GM12865 (cell line): ENCODE measurements around the gene NRXN2.

Experiments used
- DNase-seq: peaks from one replicate; pipeline ENCODE4 v3.0.0; 2010; ENCODE audit warnings: low read depth
- H3K4me3 ChIP-seq: 2 replicates; pipeline ENCODE4 v1.5.1; 2011; ENCODE audit warnings: mild to moderate bottlenecking, low read depth, low read length, control low read depth
- TF ChIP-seq, protein P1 (sequence below): IDR thresholded peaks from 2 replicates; pipeline ENCODE4 v1.5.1; 2011; ENCODE audit warnings: low read length, control low read depth, low read depth, inconsistent platforms; ENCODE audit not compliant: insufficient read depth; ENCODE audit errors: missing control alignments

Gene NRXN2

DNA sequence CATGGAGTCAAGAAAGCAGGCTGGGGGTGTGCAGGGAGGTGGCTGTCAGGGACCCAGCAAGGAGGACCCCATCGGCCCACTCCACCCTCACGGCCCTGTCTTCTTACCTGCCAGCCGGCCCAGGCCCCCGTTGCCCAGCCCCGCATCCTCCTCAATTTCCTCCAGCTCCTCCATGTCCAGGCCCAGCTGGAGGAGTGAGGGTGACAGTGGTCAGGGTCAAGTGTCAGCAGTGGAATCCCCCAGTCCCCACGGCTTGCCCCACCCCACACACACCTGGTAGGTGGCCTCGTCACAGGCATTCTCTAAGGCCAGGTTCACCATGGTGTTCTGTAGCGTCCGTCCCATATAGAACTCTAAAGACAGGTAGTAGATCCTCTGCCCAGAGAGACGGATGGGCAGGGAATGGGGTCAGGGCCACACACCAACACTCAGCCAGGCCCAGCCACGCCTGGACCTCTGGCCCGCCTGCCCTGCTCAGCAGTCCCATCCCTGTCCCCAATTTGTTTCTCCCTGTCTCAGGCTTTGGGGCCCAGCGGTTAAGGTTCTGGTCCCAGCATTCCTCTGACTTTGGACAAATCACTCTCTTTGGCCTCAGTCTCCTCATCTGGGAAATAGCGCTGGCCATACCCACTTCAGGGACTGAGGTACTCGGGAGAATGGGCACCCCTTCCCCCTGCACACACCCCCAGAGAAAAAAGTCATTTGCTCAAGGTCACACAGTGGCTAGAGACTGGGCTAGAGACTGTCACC, 35.5 kb upstream of the NRXN2 start:
- TF ChIP-seq, protein P1, sequence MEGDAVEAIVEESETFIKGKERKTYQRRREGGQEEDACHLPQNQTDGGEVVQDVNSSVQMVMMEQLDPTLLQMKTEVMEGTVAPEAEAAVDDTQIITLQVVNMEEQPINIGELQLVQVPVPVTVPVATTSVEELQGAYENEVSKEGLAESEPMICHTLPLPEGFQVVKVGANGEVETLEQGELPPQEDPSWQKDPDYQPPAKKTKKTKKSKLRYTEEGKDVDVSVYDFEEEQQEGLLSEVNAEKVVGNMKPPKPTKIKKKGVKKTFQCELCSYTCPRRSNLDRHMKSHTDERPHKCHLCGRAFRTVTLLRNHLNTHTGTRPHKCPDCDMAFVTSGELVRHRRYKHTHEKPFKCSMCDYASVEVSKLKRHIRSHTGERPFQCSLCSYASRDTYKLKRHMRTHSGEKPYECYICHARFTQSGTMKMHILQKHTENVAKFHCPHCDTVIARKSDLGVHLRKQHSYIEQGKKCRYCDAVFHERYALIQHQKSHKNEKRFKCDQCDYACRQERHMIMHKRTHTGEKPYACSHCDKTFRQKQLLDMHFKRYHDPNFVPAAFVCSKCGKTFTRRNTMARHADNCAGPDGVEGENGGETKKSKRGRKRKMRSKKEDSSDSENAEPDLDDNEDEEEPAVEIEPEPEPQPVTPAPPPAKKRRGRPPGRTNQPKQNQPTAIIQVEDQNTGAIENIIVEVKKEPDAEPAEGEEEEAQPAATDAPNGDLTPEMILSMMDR = no peak
- no peak overlapping the region for H3K4me3 ChIP-seq
- no peak for DNase-seq

DNA sequence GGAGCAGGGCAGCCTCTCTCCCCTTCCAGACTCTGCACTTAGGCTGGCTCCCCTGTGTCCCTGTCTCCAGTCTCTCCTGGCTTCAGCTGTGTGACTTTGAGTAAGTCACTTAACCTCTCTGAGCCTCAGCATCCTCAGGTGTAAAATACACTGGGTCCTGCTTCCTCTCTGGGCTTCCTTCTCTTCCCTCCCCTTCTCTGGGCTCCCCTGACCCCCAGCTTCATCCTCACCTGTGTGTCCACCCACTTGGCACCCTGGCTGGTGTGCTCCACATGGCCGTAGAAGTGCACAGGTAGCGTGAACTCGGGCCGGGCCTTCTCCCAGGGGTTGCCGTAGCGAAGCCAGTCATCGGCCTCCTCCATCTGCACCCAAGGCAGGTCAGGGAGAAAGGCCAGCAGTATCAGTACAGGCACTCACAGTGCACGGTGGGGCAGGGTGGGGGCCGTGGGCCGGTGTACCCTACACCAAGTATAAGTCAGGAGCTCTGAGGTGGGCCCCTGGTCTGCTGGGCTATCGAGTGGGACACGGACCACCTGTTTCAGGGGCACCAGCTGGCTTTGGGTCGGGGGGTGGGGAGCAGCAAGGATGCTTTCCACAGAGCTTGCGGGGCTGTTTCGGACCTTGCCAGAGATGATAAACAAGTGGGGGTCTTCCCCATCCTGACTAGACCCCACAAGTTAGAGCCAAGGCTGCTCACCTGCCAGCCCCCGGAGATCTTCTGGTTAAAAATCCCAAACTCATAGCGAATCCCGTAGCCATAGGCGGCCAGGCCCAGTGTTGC, 34.7 kb upstream of the NRXN2 start:
- TF ChIP-seq, protein P1 = no peak
- DNase-seq = no peak
- H3K4me3 ChIP-seq = no peak overlapping the region

DNA sequence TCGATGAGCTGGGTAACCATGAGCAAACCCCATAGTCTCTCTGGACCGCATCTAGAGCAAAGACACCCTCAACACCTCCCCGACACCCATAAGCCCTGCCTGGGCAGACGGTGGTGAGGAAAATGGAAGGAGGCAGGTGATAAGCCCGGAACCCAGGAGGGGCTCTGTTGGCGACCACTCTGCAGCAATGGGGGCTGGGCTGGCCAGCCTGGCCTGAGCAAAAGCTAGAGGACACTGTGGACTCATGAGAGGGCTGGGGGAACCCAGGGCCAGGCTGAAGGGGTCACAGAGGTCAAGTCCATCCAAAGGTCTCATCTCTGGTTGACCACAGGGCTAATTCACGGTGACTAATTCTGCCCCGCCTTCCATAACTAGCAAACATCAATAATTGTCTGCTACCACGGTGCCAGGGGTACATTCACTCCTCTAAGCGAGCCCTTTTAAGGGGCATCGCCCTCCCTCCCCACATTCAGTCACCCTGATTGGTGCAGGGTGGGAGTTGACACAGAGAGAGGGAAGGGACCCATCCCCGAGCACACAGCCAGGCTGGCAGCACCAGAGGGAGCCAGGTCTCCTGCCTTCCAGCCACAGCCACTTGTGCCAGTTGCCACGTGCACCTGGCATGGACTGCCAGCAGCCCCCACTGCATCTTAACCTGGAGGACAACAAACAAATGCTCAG, 32.8 kb upstream of the NRXN2 start:
- no peak overlapping the region for H3K4me3 ChIP-seq
- TF ChIP-seq, protein P1 = no peak
- DNase-seq = no peak

DNA sequence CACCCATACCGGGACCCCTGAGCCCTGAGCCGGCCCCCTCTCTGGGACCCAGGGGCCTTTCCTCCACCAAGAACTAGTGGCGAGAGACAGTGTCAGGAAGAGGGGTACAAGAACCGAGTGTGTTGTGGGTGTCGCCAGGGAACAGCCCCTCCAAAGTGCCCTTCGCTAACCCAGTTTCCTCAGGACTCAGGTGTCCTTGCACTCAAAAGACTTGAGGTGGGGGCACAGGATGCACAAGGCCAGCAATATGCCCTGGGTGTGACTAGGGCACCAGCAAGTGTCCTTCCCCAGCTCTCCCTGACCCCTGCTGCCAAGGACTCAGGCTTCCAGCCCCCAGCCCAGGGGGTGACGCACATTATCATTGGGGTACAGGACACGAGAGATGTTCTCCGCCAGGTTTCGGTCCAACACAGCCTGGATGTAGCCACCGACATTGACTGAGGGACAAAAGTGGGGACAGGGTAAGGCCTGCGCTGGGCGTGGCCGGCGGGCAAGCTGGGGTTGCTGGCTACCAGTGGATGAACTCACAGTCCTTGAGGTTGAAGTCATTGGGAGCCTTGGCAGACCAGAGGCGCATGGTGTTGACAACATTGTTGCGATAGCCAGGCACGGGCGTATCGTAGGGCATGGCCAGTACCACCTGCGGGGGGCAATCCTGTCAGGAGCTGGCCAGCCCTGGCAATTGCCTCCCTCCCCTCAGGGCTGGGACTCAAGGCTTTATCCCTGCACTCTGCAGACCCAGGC, 32.1 kb upstream of the NRXN2 start:
- no peak for DNase-seq
- no peak overlapping the region for H3K4me3 ChIP-seq
- TF ChIP-seq, protein P1 = no peak

DNA sequence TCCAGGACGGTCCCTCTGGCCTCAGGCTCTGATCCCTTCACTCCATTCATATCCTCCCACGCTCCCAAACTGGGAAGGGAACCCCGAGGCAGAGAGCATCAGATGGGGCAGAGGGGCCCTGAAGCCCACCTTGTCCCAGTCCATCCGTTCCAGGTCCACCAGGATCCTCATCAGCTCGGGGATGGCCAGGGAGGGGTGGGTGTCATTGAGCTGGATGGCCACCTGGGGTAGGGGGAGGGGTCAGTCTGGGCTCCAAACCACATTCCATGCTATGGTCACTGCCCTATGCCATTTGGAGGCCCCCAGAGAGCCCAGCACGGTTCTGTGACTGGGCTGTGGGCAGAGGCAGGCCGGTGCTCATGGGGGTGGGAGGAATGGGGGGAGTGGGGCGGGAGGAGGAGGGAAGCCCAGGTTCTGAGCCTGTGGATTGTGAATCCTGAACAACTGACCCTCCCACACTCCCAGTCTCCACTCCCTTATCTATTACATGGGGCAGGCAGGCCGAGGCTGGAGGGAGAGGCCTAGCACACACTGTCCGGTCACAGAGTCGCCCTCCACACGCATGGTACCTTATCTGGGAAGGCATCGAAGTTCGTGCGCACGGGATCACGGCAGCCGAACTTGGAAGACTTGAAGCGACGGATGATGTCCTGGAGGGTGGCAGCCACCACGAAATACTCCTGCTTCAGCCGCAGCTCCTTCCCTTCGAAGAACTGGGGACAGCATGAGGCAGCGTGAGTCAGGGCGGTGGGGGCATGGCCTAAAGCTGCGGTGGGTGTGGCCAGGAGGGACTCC, 31.3 kb upstream of the NRXN2 start:
- TF ChIP-seq, protein P1 = no peak
- no peak for DNase-seq
- no peak overlapping the region for H3K4me3 ChIP-seq

DNA sequence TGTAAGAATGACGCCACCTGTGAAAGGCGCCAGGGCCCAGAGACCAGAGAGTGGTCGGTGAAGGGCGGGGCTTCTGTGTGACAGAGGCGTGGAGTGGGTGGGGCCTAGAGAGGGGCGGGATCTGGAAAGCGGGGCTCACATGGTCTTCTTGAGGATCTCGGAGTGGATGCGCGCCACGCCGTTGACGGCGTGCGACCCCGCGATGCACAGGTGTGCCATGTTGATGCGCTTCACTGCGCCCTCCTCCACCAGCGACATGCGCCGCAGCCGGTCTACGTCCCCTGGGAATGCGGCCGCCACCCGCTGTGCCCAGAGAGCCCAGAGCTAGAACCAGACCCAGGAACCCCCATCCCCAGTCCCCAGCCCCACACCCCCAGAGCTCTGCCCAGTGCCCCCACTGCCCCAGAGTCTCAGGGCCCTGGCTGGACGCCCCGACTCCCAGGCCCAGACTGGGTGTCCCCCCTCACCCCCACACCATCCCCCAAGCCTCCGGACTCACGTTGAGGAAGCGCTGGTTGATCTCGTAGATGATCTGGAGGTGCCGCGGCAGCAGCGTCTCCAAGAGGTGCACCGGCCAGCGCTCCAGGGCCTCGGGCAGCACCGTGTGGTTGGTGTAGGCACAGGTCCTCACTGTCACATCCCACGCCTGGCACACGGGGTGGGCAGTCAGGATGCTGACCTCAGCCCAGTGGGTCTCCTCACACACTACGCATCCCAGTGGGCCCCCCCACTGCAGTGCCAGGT, 30.6 kb upstream of the NRXN2 start:
- no peak for DNase-seq
- H3K4me3 ChIP-seq = no peak overlapping the region
- TF ChIP-seq, protein P1 = no peak
